ENCODE results near the gene ARRB1. TPM values are rescaled to one million over a fixed set of nuclear protein-coding genes. Genes with fewer than 3 reads are reported as not detected.

The ARRB1 gene
- total and polyA plus RNA-seq, 2 of the 13 experiments (the other 11 are each of a cell fraction or from before 2014, with no cell fraction given): 22.5 to 35.7 TPM

DNA sequence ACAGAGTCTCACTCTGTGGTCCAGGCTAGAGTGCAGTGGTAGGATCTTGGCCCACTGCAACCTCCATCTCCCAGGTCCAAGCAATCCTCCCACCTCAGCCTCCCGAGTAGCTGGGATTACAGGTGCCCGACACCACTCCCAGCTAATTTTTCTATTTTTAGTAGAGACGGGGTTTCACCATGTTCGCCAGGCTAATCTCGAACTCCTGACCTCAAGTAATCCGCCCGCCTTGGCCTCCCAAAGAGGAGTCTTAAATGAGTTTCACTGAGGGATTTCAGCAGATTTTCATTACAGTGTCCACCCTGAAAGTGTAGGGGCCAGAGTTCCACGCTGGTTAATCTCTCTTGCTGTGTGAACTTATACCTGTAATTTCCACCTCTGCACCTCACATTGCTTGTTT is 47.4 kb upstream of the ARRB1 start:
- ChIA-PET POLR2A (no interaction called here), CTCF (ENCODE audit: low intra/inter-chr PET ratio, low total read pairs) (no interaction called here)
- peaks cover 45% of the 10 kb centered on the region for H4K20me1 ChIP-seq (ENCODE audit: insufficient read depth, low read length)
- no peaks in the 10 kb centered on the region for H3K9me3 ChIP-seq (ENCODE audit: low read length)
- H3K4me3 ChIP-seq (replicated peaks in 1 of 3; ENCODE audit: insufficient read depth in 1 of 3, low read depth in 2 of 3, low read length in 3 of 3): peak overlapping the region in 1 of 3 experiments; percentile 96; a peak in 2 of 6 replicates
- H3K9ac ChIP-seq (ENCODE audit: insufficient read depth, low read depth, low read length): no peak overlapping the region
- H2AFZ ChIP-seq (ENCODE audit: low read length): peak overlapping the region; percentile 88
- 43% methylated on average over 8 of the region's 8 CpGs for WGBS (ENCODE audit: low lambda C conversion rate)
- H3K36me3 ChIP-seq (replicated peaks in 1 of 2; ENCODE audit: control insufficient read depth in 1 of 2, insufficient read depth in 2 of 2, low read length in 2 of 2): peaks cover 10 to 31% of the 10 kb centered on the region in 2 experiments
- intact Hi-C loops (cut with micrococcal nuclease; ENCODE audit: unreplicated experiment): no loop called here
- in situ Hi-C loops (cut with HindIII; ENCODE audit: extremely low pct_ligation_motif_present, low pct_unique_long_range_greater_than_20kb): no loop called here
- DNase-seq (ENCODE audit: low spot score) (no peak), FAIRE-seq (no peak), ATAC-seq (no peak; the same call in 2 of the 3 replicates)
- peaks cover 39% of the 10 kb centered on the region for H3K4me1 ChIP-seq (ENCODE audit: insufficient read depth, low read length)
- peaks cover 46% of the 10 kb centered on the region for H3K79me2 ChIP-seq (ENCODE audit: insufficient read depth, low read length)
- H3K27ac ChIP-seq (ENCODE audit: extremely low read length, insufficient read depth, low read length): no peak overlapping the region
- H3K27me3 ChIP-seq (ENCODE audit: control insufficient read depth in 1 of 2, insufficient read depth in 2 of 2, low read length in 2 of 2): peaks cover 0 to 8% of the 10 kb centered on the region in 2 experiments; a peak in 1 of 5 replicates
- no TSS peak for BruUV-seq (replicated peaks)
- H3K4me2 ChIP-seq (ENCODE audit: low read depth, low read length): peak overlapping the region; percentile 67
- TF ChIP-seq, protein P1, sequence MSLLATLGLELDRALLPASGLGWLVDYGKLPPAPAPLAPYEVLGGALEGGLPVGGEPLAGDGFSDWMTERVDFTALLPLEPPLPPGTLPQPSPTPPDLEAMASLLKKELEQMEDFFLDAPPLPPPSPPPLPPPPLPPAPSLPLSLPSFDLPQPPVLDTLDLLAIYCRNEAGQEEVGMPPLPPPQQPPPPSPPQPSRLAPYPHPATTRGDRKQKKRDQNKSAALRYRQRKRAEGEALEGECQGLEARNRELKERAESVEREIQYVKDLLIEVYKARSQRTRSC (CRISPR knock-in tag; IDR thresholded peaks at IDR 0.05; ENCODE audit: low read depth): no peak
- TF ChIP-seq STAG1 (CRISPR knock-in tag; IDR thresholded peaks at IDR 0.05) (no peak), IKZF4 (CRISPR knock-in tag; IDR thresholded peaks at IDR 0.05; ENCODE audit: borderline replicate concordance, low read depth, not compliant biosample characterization) (no peak), SOX6 (IDR thresholded peaks at IDR 0.05) (no peak), SOX6 (CRISPR knock-in tag; IDR thresholded peaks at IDR 0.05) (no peak), PHF21A (CRISPR knock-in tag; IDR thresholded peaks at IDR 0.05) (no peak), ZNF343 (CRISPR knock-in tag; IDR thresholded peaks at IDR 0.05) (no peak), ZNF549 (CRISPR knock-in tag; IDR thresholded peaks at IDR 0.05) (no peak), ZNF781 (CRISPR knock-in tag; IDR thresholded peaks at IDR 0.05; ENCODE audit: borderline replicate concordance, not compliant biosample characterization) (no peak), ZNF816 (CRISPR knock-in tag; IDR thresholded peaks at IDR 0.05; ENCODE audit: borderline replicate concordance) (0 out of 2 replicates have a peak, but pooled peaks have one; percentile 3), ZSCAN29 (CRISPR knock-in tag; conservative IDR thresholded peaks at IDR 0.05) (no peak), ZNF75D (CRISPR knock-in tag; IDR thresholded peaks at IDR 0.05; ENCODE audit: borderline replicate concordance) (0 out of 2 replicates have a peak, but pooled peaks have one; percentile 21), ZFYVE20 (CRISPR knock-in tag; IDR thresholded peaks at IDR 0.05; ENCODE audit: borderline replicate concordance, low read depth) (no peak), NPAS2 (CRISPR knock-in tag; IDR thresholded peaks at IDR 0.05; ENCODE audit: borderline replicate concordance) (no peak)
- TF ChIP-seq, protein P2, sequence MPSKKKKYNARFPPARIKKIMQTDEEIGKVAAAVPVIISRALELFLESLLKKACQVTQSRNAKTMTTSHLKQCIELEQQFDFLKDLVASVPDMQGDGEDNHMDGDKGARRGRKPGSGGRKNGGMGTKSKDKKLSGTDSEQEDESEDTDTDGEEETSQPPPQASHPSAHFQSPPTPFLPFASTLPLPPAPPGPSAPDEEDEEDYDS (CRISPR knock-in tag; IDR thresholded peaks at IDR 0.05): no peak
- TF ChIP-seq, protein P3, sequence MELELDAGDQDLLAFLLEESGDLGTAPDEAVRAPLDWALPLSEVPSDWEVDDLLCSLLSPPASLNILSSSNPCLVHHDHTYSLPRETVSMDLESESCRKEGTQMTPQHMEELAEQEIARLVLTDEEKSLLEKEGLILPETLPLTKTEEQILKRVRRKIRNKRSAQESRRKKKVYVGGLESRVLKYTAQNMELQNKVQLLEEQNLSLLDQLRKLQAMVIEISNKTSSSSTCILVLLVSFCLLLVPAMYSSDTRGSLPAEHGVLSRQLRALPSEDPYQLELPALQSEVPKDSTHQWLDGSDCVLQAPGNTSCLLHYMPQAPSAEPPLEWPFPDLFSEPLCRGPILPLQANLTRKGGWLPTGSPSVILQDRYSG (CRISPR knock-in tag; IDR thresholded peaks at IDR 0.05): no peak
- TF ChIP-seq, protein P4, sequence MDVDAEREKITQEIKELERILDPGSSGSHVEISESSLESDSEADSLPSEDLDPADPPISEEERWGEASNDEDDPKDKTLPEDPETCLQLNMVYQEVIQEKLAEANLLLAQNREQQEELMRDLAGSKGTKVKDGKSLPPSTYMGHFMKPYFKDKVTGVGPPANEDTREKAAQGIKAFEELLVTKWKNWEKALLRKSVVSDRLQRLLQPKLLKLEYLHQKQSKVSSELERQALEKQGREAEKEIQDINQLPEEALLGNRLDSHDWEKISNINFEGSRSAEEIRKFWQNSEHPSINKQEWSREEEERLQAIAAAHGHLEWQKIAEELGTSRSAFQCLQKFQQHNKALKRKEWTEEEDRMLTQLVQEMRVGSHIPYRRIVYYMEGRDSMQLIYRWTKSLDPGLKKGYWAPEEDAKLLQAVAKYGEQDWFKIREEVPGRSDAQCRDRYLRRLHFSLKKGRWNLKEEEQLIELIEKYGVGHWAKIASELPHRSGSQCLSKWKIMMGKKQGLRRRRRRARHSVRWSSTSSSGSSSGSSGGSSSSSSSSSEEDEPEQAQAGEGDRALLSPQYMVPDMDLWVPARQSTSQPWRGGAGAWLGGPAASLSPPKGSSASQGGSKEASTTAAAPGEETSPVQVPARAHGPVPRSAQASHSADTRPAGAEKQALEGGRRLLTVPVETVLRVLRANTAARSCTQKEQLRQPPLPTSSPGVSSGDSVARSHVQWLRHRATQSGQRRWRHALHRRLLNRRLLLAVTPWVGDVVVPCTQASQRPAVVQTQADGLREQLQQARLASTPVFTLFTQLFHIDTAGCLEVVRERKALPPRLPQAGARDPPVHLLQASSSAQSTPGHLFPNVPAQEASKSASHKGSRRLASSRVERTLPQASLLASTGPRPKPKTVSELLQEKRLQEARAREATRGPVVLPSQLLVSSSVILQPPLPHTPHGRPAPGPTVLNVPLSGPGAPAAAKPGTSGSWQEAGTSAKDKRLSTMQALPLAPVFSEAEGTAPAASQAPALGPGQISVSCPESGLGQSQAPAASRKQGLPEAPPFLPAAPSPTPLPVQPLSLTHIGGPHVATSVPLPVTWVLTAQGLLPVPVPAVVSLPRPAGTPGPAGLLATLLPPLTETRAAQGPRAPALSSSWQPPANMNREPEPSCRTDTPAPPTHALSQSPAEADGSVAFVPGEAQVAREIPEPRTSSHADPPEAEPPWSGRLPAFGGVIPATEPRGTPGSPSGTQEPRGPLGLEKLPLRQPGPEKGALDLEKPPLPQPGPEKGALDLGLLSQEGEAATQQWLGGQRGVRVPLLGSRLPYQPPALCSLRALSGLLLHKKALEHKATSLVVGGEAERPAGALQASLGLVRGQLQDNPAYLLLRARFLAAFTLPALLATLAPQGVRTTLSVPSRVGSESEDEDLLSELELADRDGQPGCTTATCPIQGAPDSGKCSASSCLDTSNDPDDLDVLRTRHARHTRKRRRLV (CRISPR knock-in tag; IDR thresholded peaks at IDR 0.05): no peak
- TF ChIP-seq, protein P5, sequence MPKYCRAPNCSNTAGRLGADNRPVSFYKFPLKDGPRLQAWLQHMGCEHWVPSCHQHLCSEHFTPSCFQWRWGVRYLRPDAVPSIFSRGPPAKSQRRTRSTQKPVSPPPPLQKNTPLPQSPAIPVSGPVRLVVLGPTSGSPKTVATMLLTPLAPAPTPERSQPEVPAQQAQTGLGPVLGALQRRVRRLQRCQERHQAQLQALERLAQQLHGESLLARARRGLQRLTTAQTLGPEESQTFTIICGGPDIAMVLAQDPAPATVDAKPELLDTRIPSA (CRISPR knock-in tag; IDR thresholded peaks at IDR 0.05; ENCODE audit: borderline replicate concordance): no peak
